Measurements from ENCODE around the gene DDAH1. TPM values are rescaled to one million over a fixed set of nuclear protein-coding genes. Genes with fewer than 3 reads are reported as not detected.

Gene DDAH1
- total RNA-seq, 1 donor from 2014 or later = 33.4 TPM

GRCh38 chr1:85397490-85398032 lies 67.4 kb downstream of the DDAH1 start:
- Mint-ChIP-seq H3K27ac (peak overlapping the region; percentile 30), H3K9me3 (ENCODE audit: low read depth) (peaks cover 4% of the 10 kb centered on the region), H3K27me3 (no peaks in the 10 kb centered on the region), H3K36me3 (ENCODE audit: insufficient read depth) (peaks cover 1% of the 10 kb centered on the region), H3K4me3 (ENCODE audit: low read depth) (no peak overlapping the region), H3K4me1 (ENCODE audit: low read depth) (peaks cover 5% of the 10 kb centered on the region)
- DNase-seq (ENCODE audit: low spot score, unreplicated experiment) = no peak
- no peak for TF ChIP-seq CTCF (IDR thresholded peaks at IDR 0.05; ENCODE audit: unreplicated experiment)

GRCh38 chr1:85396194-85396593 lies 68.8 kb downstream of the DDAH1 start:
- Mint-ChIP-seq H3K27ac (no peak overlapping the region), H3K4me3 (ENCODE audit: low read depth) (no peak overlapping the region), H3K4me1 (ENCODE audit: low read depth) (peaks cover 5% of the 10 kb centered on the region), H3K27me3 (no peaks in the 10 kb centered on the region), H3K9me3 (ENCODE audit: low read depth) (peaks cover 4% of the 10 kb centered on the region), H3K36me3 (ENCODE audit: insufficient read depth) (peaks cover 1% of the 10 kb centered on the region)
- TF ChIP-seq CTCF (IDR thresholded peaks at IDR 0.05; ENCODE audit: unreplicated experiment) = no peak
- DNase-seq (ENCODE audit: low spot score, unreplicated experiment) = no peak

GRCh38 chr1:85394130-85394529 lies 70.8 kb downstream of the DDAH1 start:
- no peak for DNase-seq (ENCODE audit: low spot score, unreplicated experiment)
- Mint-ChIP-seq H3K4me3 (ENCODE audit: low read depth) (no peak overlapping the region), H3K27me3 (no peaks in the 10 kb centered on the region), H3K4me1 (ENCODE audit: low read depth) (peaks cover 5% of the 10 kb centered on the region), H3K9me3 (ENCODE audit: low read depth) (peaks cover 4% of the 10 kb centered on the region), H3K27ac (no peak overlapping the region), H3K36me3 (ENCODE audit: insufficient read depth) (peaks cover 1% of the 10 kb centered on the region)
- TF ChIP-seq CTCF (IDR thresholded peaks at IDR 0.05; ENCODE audit: unreplicated experiment) = no peak

- no peak for TF ChIP-seq CTCF (IDR thresholded peaks at IDR 0.05; ENCODE audit: unreplicated experiment)
- H3K4me3 Mint-ChIP-seq (ENCODE audit: low read depth) = no peak overlapping the region
- peaks cover 1% of the 10 kb centered on the region for H3K36me3 Mint-ChIP-seq (ENCODE audit: insufficient read depth)
- H3K4me1 Mint-ChIP-seq (ENCODE audit: low read depth) = peaks cover 5% of the 10 kb centered on the region
- H3K27ac Mint-ChIP-seq = no peak overlapping the region
- DNase-seq (ENCODE audit: low spot score, unreplicated experiment) = no peak
- peaks cover 4% of the 10 kb centered on the region for H3K9me3 Mint-ChIP-seq (ENCODE audit: low read depth)
- no peaks in the 10 kb centered on the region for H3K27me3 Mint-ChIP-seq
Measured at GRCh38 chr1:85393490-85393889, 71.5 kb downstream of the DDAH1 start.

GRCh38 chr1:85388416-85388815 lies 76.5 kb downstream of the DDAH1 start:
- no peaks in the 10 kb centered on the region for H3K27me3 Mint-ChIP-seq
- H3K4me1 Mint-ChIP-seq (ENCODE audit: low read depth) = peaks cover 1% of the 10 kb centered on the region
- no peak overlapping the region for H3K4me3 Mint-ChIP-seq (ENCODE audit: low read depth)
- no peak overlapping the region for H3K27ac Mint-ChIP-seq
- H3K36me3 Mint-ChIP-seq (ENCODE audit: insufficient read depth) = peaks cover 3% of the 10 kb centered on the region
- H3K9me3 Mint-ChIP-seq (ENCODE audit: low read depth) = peaks cover 14% of the 10 kb centered on the region
- TF ChIP-seq CTCF (IDR thresholded peaks at IDR 0.05; ENCODE audit: unreplicated experiment) = no peak
- no peak for DNase-seq (ENCODE audit: low spot score, unreplicated experiment)

All from progenitor cell of endocrine pancreas (in vitro differentiated cells).